Measurements from ENCODE around the gene INPP5A. TPM values are rescaled to one million over a fixed set of nuclear protein-coding genes. Genes with fewer than 3 reads are reported as not detected.

The INPP5A gene
- total and polyA plus RNA-seq, 2 of the 13 experiments (the other 11 are each of a cell fraction or from before 2014, with no cell fraction given) = 17.5 to 37.9 TPM

DNA sequence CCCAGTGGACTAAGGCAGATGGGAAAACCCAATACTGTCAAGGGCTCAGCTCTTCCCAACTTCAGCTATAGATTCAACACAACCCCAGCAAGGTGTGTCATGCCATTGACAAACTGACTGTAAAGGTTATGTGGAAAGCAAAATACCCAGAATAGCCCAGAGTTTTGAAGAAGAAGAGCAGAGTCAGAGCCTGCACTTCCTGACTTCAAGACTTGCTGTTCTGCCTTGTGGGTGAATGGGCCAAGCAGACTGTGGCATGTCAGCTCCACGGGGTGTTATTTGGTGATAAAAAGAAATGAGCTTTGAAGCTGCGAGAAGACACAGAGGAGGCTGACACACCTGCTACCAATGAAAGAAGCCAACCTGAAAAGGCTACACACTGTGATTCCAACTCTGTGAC is 158.6 kb downstream of the INPP5A start (continued):
- TF ChIP-seq ZNF749 (CRISPR knock-in tag; IDR thresholded peaks at IDR 0.05; ENCODE audit: borderline replicate concordance) = no peak

DNA sequence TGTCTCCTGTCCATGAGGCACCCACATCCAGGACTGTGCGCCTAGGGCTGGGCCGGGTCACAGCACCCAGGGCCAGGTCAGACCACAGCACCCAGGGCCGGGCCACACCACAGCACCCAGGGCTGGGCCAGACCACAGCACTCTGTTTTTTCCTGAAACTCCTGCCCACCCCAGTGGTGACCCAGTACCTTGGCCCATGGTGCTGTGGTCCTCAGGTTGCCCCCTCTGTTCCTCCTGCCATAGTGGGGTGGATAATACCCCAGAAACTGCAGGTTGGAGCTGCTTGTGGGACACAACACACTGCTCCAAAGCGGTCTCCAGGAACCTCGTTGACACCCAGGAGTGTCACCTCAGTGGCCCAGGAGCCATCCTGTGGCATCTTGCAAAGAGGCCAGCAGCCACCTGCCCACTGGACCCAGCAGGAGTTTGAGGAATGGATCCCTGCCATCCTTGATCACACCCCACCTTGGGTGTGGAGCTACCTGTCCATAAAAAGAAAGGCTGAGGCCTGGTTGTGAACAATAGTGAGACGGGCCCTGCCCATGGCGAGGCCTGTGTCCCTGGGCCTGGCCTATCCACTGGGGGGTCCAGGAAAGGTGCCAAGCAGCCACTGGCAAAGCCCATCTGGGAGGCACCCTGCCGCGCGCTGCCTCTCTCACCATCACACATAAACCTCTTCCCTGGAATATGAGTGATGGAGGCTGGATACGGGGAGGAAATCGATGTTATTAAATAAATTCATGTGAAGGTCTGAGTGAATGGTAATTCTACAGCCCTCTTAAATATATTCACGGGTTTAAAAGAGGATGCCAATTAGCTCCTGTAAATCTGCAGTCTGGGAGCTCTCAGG is 159.4 kb downstream of the INPP5A start:
- BruUV-seq (replicated peaks) = no TSS peak
- H4K20me1 ChIP-seq (ENCODE audit: insufficient read depth, low read length) = no peaks in the 10 kb centered on the region
- 0 out of 2 replicates have a peak, but pooled peaks cover 10% of the 10 kb centered on the region for H3K9me3 ChIP-seq (ENCODE audit: low read length)
- H2AFZ ChIP-seq (ENCODE audit: low read length) = no peak overlapping the region
- FAIRE-seq (no peak), ATAC-seq (no peak), DNase-seq (ENCODE audit: low spot score) (no peak)
- no peaks in the 10 kb centered on the region for H3K27me3 ChIP-seq (ENCODE audit: control insufficient read depth in 1 of 2, insufficient read depth in 2 of 2, low read length in 2 of 2)
- ChIA-PET CTCF (ENCODE audit: low intra/inter-chr PET ratio, low total read pairs) (no interaction called here), POLR2A (no interaction called here)
- WGBS (ENCODE audit: low lambda C conversion rate) = 99% methylated on average over 10 of the region's 13 CpGs
- no peaks in the 10 kb centered on the region for H3K4me1 ChIP-seq (ENCODE audit: insufficient read depth, low read length)
- H3K36me3 ChIP-seq (replicated peaks in 1 of 2; ENCODE audit: control insufficient read depth in 1 of 2, insufficient read depth in 2 of 2, low read length in 2 of 2) = peaks cover 5% of the 10 kb centered on the region in 2 experiments; a peak in 2 of 5 replicates
- no peak overlapping the region for H3K4me3 ChIP-seq (replicated peaks in 1 of 3; ENCODE audit: insufficient read depth in 1 of 3, low read depth in 2 of 3, low read length in 3 of 3)
- H3K4me2 ChIP-seq (ENCODE audit: low read depth, low read length) = no peak overlapping the region
- no peak overlapping the region for H3K27ac ChIP-seq (ENCODE audit: extremely low read length, insufficient read depth, low read length)
- intact Hi-C loops (cut with micrococcal nuclease; ENCODE audit: unreplicated experiment) = no loop called here
- in situ Hi-C loops (cut with HindIII; ENCODE audit: extremely low pct_ligation_motif_present, low pct_unique_long_range_greater_than_20kb) = no loop called here
- H3K9ac ChIP-seq (ENCODE audit: insufficient read depth, low read depth, low read length) = no peak overlapping the region
- TF ChIP-seq ZNF513 (CRISPR knock-in tag; conservative IDR thresholded peaks at IDR 0.05) = no peak
- TF ChIP-seq FOXP1 (IDR thresholded peaks at IDR 0.05) = no peak
- TF ChIP-seq FOXP1 (CRISPR knock-in tag; IDR thresholded peaks at IDR 0.05) = no peak
- TF ChIP-seq CHCHD3 (CRISPR knock-in tag; IDR thresholded peaks at IDR 0.05) = no peak
- TF ChIP-seq MED1 (CRISPR knock-in tag; IDR thresholded peaks at IDR 0.05) = no peak
- no peak for TF ChIP-seq AKNA (CRISPR knock-in tag; IDR thresholded peaks at IDR 0.05; ENCODE audit: borderline replicate concordance)
- TF ChIP-seq, protein P1, sequence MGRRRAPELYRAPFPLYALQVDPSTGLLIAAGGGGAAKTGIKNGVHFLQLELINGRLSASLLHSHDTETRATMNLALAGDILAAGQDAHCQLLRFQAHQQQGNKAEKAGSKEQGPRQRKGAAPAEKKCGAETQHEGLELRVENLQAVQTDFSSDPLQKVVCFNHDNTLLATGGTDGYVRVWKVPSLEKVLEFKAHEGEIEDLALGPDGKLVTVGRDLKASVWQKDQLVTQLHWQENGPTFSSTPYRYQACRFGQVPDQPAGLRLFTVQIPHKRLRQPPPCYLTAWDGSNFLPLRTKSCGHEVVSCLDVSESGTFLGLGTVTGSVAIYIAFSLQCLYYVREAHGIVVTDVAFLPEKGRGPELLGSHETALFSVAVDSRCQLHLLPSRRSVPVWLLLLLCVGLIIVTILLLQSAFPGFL (CRISPR knock-in tag; IDR thresholded peaks at IDR 0.05) = no peak
- TF ChIP-seq ZFAT (CRISPR knock-in tag; conservative IDR thresholded peaks at IDR 0.05) = no peak
- no peak for TF ChIP-seq ZNF850 (CRISPR knock-in tag; conservative IDR thresholded peaks at IDR 0.05)
- TF ChIP-seq FOXJ3 (CRISPR knock-in tag; IDR thresholded peaks at IDR 0.05; ENCODE audit: borderline replicate concordance) = no peak
- no peak for TF ChIP-seq ZNF672 (CRISPR knock-in tag; IDR thresholded peaks at IDR 0.05)
- no peaks in the 10 kb centered on the region for H3K79me2 ChIP-seq (ENCODE audit: insufficient read depth, low read length)

Measured in HepG2 (cell line).